T-cell (primary cell): ENCODE results near the gene CHAD. TPM values are rescaled to one million over a fixed set of nuclear protein-coding genes. Genes with fewer than 3 reads are reported as not detected.

ENCODE experiments used
- ATAC-seq, 4 experiments: fragments of 200-7000 bp in 3 of 4; fragments of 150-1000 bp in 1 of 4; cut with Tn5 transposase; replicated peaks in 1 of 4; 1 replicate in 3 of 4; 2 replicates in 1 of 4; pipeline ENCODE4 v1.10.0; 2021; ENCODE audit warnings: moderate library complexity in 3 of 4, mild to moderate bottlenecking in 2 of 4, moderate number of reproducible peaks in 1 of 4
- CTCF ChIA-PET, 2 donors: fragments of 300-600 bp; sonication (Branson Sonifier 250); formaldehyde crosslinking; loops; one replicate each; lab custom pipeline; 2022; ENCODE audit warnings: antibody characterized with exemption in 2 of 2; lab: Charles Lee
- POLR2A ChIA-PET, 2 donors: fragments of 300-600 bp; sonication (Branson Sonifier 250); formaldehyde crosslinking; loops; one replicate each; lab custom pipeline; 2022; ENCODE audit warnings: antibody characterized with exemption in 2 of 2; lab: Charles Lee
- DNase-seq, 35 experiments: peaks; one replicate each; pipeline versions ENCODE4 v3.0.0 to v3.0.0-alpha.2; 2013 to 2023
- H3K27ac ChIP-seq: one replicate; pipeline ENCODE4 v1.5.1; 2013; ENCODE audit warnings: low read length
- H3K27me3 ChIP-seq, 2 experiments: replicated peaks in 1 of 2; 1 replicate in 1 of 2; 2 replicates in 1 of 2; pipeline versions ENCODE4 v1.6.1 to v1.7.0; 2013; ENCODE audit warnings: low read length in 1 of 2, mixed read lengths in 1 of 2; ENCODE audit not compliant: control insufficient read depth in 2 of 2, insufficient read depth in 2 of 2; ENCODE audit errors: extremely low read depth in 1 of 2
- H3K36me3 ChIP-seq, 2 donors: 1 replicate in 1 of 2; 2 replicates in 1 of 2; pipeline versions ENCODE4 v1.6.1 to v1.7.0; 2013; ENCODE audit warnings: low read length in 1 of 2; ENCODE audit not compliant: control insufficient read depth in 2 of 2, insufficient read depth in 1 of 2; ENCODE audit errors: extremely low read depth in 1 of 2
- H3K4me1 ChIP-seq, 2 experiments: 1 replicate in 1 of 2; 2 replicates in 1 of 2; pipeline versions ENCODE4 v1.6.1 to v1.7.0; 2013; ENCODE audit warnings: low read length in 2 of 2, mixed read lengths in 1 of 2; ENCODE audit not compliant: insufficient read depth in 2 of 2, control insufficient read depth in 1 of 2; ENCODE audit errors: extremely low read depth in 1 of 2
- H3K4me3 ChIP-seq, 2 donors: 1 replicate in 1 of 2; 2 replicates in 1 of 2; pipeline versions ENCODE4 v1.5.1 to v1.7.0; 2013; ENCODE audit warnings: mild to moderate bottlenecking in 2 of 2, low read length in 1 of 2, moderate library complexity in 1 of 2; ENCODE audit not compliant: control insufficient read depth in 1 of 2; ENCODE audit errors: extremely low read depth in 1 of 2
- H3K9me3 ChIP-seq: 2 replicates; pipeline ENCODE4 v1.7.0; 2013
- H3K27ac Mint-ChIP-seq, 2 donors: one replicate each; pipeline ENCODE4 v1.8.0; 2020 to 2021; ENCODE audit warnings: mild to moderate bottlenecking in 2 of 2, mixed read lengths in 2 of 2
- H3K27me3 Mint-ChIP-seq, 2 donors: one replicate each; pipeline ENCODE4 v1.8.0; 2021 to 2022; ENCODE audit warnings: mixed read lengths in 2 of 2
- H3K36me3 Mint-ChIP-seq: one replicate; pipeline ENCODE4 v1.8.0; 2021; ENCODE audit warnings: mixed read lengths
- H3K4me1 Mint-ChIP-seq, 3 donors: one replicate each; pipeline ENCODE4 v1.8.0; 2020 to 2022; ENCODE audit warnings: mixed read lengths in 3 of 3, mild to moderate bottlenecking in 1 of 3
- H3K4me3 Mint-ChIP-seq, 3 donors: one replicate each; pipeline ENCODE4 v1.8.0; 2020 to 2022; ENCODE audit warnings: mild to moderate bottlenecking in 3 of 3, mixed read lengths in 3 of 3, moderate library complexity in 3 of 3
- H3K9me3 Mint-ChIP-seq, 3 donors: one replicate each; pipeline ENCODE4 v1.8.0; 2020 to 2022; ENCODE audit warnings: mixed read lengths in 3 of 3
- WGBS: methylation state at CpG from one replicate; pipeline ENCODE4 v1.1.5; 2013; ENCODE audit warnings: missing lambda C conversion rate; ENCODE audit not compliant: insufficient coverage; 5-methylcytosine and 5-hydroxymethylcytosine counted together
- total RNA-seq, 35 experiments: library from RNA in 6 of 35; stranded (reverse) in 6 of 35; fragments of 120-200 nt in 1 of 35; gene quantifications; one replicate each; pipeline versions ENCODE4 v1.2.1 to v1.2.4 and lab custom pipeline; 2013 to 2026

The CHAD gene
- total RNA-seq, 5 donors from 2014 or later (not counting 1 experiment from before 2014, with no cell fraction given) = not detected

DNA sequence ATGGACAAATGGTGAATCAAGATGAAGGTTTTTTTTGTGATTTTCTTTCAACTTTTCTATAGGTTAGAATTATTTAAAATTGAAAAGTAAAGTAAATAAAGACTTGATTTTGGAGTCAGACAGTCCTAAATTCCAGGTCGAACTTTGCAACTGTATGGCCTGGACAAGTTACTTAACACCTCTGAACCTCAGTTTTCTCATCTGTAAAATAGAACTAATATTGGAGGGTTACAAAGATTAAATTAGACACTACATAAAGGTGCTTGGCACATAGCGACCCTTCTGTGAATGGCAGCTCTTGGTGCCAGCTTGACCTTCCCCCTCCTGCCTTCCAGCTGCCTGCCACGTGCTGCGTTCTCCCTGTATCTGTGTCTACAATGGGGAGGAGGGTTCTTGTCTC, 13.0 kb upstream of the CHAD start:
- Histone ChIP-seq H3K27ac (no peak overlapping the region), H3K9me3 (no peaks in the 10 kb centered on the region), H3K36me3 (peaks cover 14 to 39% of the 10 kb centered on the region in 2 donors)

DNA sequence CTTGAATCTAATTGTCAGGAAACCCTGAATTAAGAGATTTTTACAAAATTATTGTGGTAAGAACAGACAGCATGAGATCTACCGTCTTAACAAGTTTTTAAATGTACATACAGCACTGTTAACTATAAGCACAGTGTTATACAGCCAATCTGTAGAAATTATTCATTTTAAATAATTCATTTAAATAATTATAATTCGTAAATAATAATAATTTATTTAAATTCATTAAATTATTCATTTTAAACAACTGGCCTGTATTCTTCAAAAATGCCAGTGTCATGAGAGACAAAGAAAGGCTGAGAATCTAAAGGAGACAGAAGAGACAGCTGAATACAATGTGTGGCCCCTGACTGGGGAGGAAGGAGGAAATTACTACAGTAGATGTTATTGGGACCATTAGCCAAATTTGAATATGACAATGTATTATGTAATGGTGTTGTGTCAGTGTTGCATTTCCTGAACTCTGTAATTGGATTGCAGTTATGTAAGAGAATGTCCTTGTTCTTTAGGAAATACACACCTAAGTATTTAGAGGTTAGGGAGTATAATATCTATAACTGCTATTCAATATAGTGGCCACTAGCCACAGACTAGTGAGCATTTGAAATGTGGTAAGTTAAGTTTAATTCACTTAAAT, 12.3 kb upstream of the CHAD start:
- ATAC-seq (no peak), DNase-seq (no peak)
- Histone ChIP-seq H3K4me1 (peaks cover 7 to 20% of the 10 kb centered on the region in 2 experiments), H3K27me3 (peaks cover 0 to 14% of the 10 kb centered on the region in 2 experiments), H3K9me3 (no peaks in the 10 kb centered on the region), H3K4me3 (no peak overlapping the region), H3K36me3 (peaks cover 14 to 39% of the 10 kb centered on the region in 2 donors), H3K27ac (no peak overlapping the region)
- WGBS = no CpG with 5 or more reads among the region's 2 CpGs
- ChIA-PET POLR2A (no interaction called here), CTCF (no interaction called here)
- no peaks in the 10 kb centered on the region for H3K27me3 Mint-ChIP-seq
- peaks cover 19% of the 10 kb centered on the region for H3K36me3 Mint-ChIP-seq
- H3K9me3 Mint-ChIP-seq = no peaks in the 10 kb centered on the region
- no peak overlapping the region for H3K27ac Mint-ChIP-seq
- H3K4me1 Mint-ChIP-seq = peaks cover 25 to 29% (median 27%) of the 10 kb centered on the region in 3 donors
- peak overlapping the region in 2 of 3 donors; percentile 21 to 28 for H3K4me3 Mint-ChIP-seq

More for the DNA sequence above, 13.0 kb upstream of the CHAD start:
- ChIA-PET POLR2A (interaction anchor here in 1 of 2 donors (0.7 kb wide), 1 partner anchor 76 kb away, joined by 3 read pairs; no protein-coding TSS in a partner anchor), CTCF (interaction anchor here in 1 of 2 donors (1.0 kb wide), 1 partner anchor 11 kb away, joined by 3 read pairs; no protein-coding TSS in a partner anchor)
- Mint-ChIP-seq H3K27me3 (no peaks in the 10 kb centered on the region), H3K4me1 (peaks cover 25 to 29% (median 27%) of the 10 kb centered on the region in 3 donors), H3K9me3 (no peaks in the 10 kb centered on the region), H3K27ac (no peak overlapping the region), H3K36me3 (peaks cover 20% of the 10 kb centered on the region), H3K4me3 (no peak overlapping the region)
- Histone ChIP-seq H3K4me3 (no peak overlapping the region), H3K4me1 (peaks cover 7 to 20% of the 10 kb centered on the region in 2 experiments), H3K27me3 (peaks cover 0 to 8% of the 10 kb centered on the region in 2 experiments)
- no peak for ATAC-seq
- WGBS = no CpG with 5 or more reads among the region's 4 CpGs
- DNase-seq = no peak

DNA sequence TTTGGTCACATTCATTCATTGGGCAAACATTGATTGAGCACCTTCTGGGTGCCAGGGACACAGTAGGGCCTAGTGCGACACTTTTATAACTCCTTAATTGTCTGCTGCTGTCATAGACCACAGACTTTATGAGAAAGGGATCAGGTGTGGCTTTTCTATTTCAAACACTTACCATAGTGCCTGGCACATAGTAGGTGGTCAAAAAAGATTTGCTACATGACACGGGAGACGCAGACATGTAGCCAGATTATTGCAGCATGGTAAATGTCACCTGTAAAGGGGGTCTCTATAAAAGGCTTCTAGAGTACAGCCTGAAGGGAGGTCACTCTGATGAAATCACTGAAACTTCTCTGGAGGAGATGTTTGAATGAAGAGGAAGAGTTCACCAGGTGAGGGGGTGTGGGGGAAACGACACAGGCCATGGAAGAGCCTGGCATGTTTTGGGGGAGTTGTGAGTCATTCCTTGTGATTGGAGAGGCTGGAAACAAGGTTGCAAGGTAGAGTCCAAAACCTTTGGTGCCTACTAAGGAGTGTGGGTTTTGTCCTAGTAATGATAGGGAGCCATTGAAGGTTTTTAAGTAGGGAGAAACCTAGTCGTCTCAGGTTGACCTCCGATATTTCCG, 11.6 kb upstream of the CHAD start:
- peaks cover 14 to 32% of the 10 kb centered on the region in 2 donors for H3K36me3 ChIP-seq
- H3K27me3 ChIP-seq = peaks cover 0 to 14% of the 10 kb centered on the region in 2 experiments
- Mint-ChIP-seq H3K9me3 (no peaks in the 10 kb centered on the region), H3K4me3 (peak overlapping the region; percentile 76 to 88 (median 82)), H3K27ac (peak overlapping the region in 1 of 2 donors; percentile 61), H3K27me3 (no peaks in the 10 kb centered on the region), H3K4me1 (peaks cover 25 to 29% (median 27%) of the 10 kb centered on the region in 3 donors), H3K36me3 (peaks cover 12% of the 10 kb centered on the region)
- 50% methylated on average over 1 of the region's 7 CpGs for WGBS
- peaks cover 7 to 20% of the 10 kb centered on the region in 2 experiments for H3K4me1 ChIP-seq
- no peaks in the 10 kb centered on the region for H3K9me3 ChIP-seq
- DNase-seq (no peak), ATAC-seq (no peak)
- H3K27ac ChIP-seq = no peak overlapping the region
- ChIA-PET CTCF (interaction anchor here in 1 of 2 donors (1.3 to 1.4 kb wide), 4 partner anchors 10 to 118 kb away, joined by 4 to 9 read pairs (median 6); partner anchors contain the start of gene LRRC59), POLR2A (no interaction called here)
- no peak overlapping the region for H3K4me3 ChIP-seq

DNA sequence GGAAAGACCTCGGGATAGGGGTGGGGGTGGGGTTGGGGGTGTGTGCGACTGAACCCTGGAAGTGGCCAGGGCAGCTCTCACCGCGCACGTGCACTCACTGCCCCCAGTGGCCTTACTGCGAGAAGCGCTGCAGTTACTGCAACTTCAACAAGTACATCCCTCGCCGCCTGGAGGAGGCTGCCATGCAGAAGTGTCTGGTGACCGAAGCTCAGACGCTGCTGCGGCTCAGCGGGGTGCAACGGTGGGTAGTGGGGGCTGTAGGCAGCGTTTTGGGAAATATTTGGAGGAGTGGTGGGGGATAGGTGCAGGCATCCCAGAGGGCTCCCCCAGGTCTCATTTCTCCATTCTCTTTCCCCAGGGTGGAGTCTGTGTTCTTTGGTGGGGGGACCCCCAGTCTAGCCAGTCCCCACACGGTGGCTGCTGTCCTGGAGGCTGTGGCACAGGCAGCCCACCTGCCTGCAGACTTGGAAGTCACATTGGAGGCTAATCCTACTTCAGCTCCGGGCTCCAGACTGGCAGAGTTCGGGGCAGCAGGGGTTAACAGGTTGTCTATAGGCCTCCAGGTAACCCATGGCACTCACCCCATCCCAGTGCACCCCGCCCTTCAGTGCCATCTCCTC, 11.0 kb upstream of the CHAD start:
- H3K9me3 Mint-ChIP-seq = no peaks in the 10 kb centered on the region
- H3K4me3 Mint-ChIP-seq = peak overlapping the region; percentile 76 to 88 (median 82)
- H3K27me3 ChIP-seq = peaks cover 0 to 14% of the 10 kb centered on the region in 2 experiments
- no peaks in the 10 kb centered on the region for H3K9me3 ChIP-seq
- peaks cover 7 to 20% of the 10 kb centered on the region in 2 experiments for H3K4me1 ChIP-seq
- ChIA-PET POLR2A (interaction anchor here in 1 of 2 donors (0.6 kb wide), 2 partner anchors 63 to 87 kb away, joined by 3 to 6 read pairs; no protein-coding TSS in a partner anchor), CTCF (interaction anchor here (0.6 to 1.4 kb wide), 10 partner anchors 9 to 1120 kb away, joined by 3 to 9 read pairs (median 3); partner anchors contain the start of gene LRRC59 (in 1 of the 2))
- H3K36me3 ChIP-seq = peaks cover 14 to 26% of the 10 kb centered on the region in 2 donors
- peaks cover 25 to 29% (median 27%) of the 10 kb centered on the region in 3 donors for H3K4me1 Mint-ChIP-seq
- ATAC-seq (peak; percentile 31 to 53 (median 49)), DNase-seq (peak; percentile 17 to 75 (median 57))
- WGBS = 27% methylated on average over 13 of the region's 19 CpGs
- no peaks in the 10 kb centered on the region for H3K27me3 Mint-ChIP-seq
- H3K4me3 ChIP-seq = peak overlapping the region; percentile 86 to 95
- peaks cover 12% of the 10 kb centered on the region for H3K36me3 Mint-ChIP-seq
- H3K27ac ChIP-seq = no peak overlapping the region
- H3K27ac Mint-ChIP-seq = peak overlapping the region; percentile 61 to 83

DNA sequence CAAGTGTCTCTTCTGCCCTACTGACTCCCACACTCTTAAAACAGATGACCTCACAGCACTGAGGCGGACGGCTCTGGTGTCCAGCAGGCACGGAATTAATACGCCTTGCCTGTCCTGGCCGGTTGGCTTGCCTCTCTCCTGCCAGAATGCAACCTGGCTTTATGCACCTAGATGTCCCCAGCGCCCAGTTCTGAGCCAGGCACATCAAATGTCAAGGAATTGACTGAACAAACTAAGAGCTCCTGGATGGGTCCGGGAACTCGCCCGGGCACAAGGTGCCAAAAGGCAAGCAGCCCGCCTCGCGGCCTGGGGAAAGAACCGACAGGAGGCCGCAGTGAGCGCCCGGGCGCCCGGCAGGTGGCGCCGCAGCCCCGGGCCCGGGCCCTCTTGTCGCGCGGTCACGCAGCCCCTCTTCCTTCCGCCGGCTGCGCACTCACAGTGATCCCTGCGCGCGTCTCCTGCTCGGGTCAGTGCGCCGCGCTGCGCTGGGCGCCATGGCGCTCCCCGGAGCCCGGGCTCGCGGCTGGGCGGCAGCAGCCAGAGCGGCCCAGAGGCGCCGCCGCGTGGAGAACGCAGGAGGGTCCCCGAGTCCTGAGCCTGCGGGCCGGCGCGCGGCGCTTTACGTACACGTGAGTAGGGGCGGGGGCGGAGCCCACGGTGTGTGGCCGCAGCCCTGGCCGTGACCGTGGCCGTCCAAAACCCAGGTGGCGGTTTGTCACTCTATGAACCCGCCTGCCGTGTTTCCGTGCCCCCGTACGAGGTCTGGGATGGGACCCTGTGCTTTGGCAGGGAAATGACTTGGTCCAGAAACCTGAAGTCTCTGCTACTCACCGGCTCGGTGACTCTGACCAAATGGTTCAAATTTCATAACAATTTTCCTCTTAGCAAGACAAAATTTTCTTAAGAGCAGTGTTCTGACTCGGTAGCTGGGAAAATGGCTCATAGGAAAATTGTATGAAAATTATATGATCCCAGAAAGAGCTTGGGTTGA, 10.0 kb upstream of the CHAD start, which contains the start of gene RSAD1:
TSS of gene RSAD1 (plus strand) at position 470 of the 991 bp plus-strand sequence. CDS start at position 495, 25 bp downstream.
- 3% methylated on average over 67 of the region's 75 CpGs for WGBS

More for the DNA sequence above, 10.0 kb upstream of the CHAD start, which contains the start of gene RSAD1:
- Mint-ChIP-seq H3K4me1 (peaks cover 25 to 29% (median 27%) of the 10 kb centered on the region in 3 donors), H3K4me3 (peak within 1 kb of the TSS; percentile 76 to 88 (median 82)), H3K9me3 (no peaks in the 10 kb centered on the region), H3K27ac (peak within 1 kb of the TSS; percentile 94 to 96), H3K36me3 (peaks cover 9% of the 10 kb centered on the region), H3K27me3 (no peaks in the 10 kb centered on the region)
- DNase-seq (peak; percentile 67 to 92 (median 81)), ATAC-seq (peak; percentile 93 to 95 (median 94))
- peak within 1 kb of the TSS; percentile 81 for H3K27ac ChIP-seq
- peaks cover 7 to 20% of the 10 kb centered on the region in 2 experiments for H3K4me1 ChIP-seq
- peaks cover 0 to 14% of the 10 kb centered on the region in 2 experiments for H3K27me3 ChIP-seq
- H3K9me3 ChIP-seq = no peaks in the 10 kb centered on the region
- ChIA-PET CTCF (interaction anchor here (0.6 to 1.4 kb wide), 13 partner anchors 8 to 1119 kb away, joined by 3 to 13 read pairs (median 3); partner anchors contain the start of gene LRRC59 (in 1 of the 2)), POLR2A (interaction anchor here (0.6 to 0.7 kb wide), 4 partner anchors 64 to 1916 kb away, joined by 3 to 9 read pairs (median 7); no protein-coding TSS in a partner anchor)
- H3K4me3 ChIP-seq = peak within 1 kb of the TSS; percentile 86 to 95
- H3K36me3 ChIP-seq = peaks cover 11 to 17% of the 10 kb centered on the region in 2 donors
